ENCODE results near the gene CDX1.
A peak's percentile ranks its signal among the peaks of the same experiment; 100 is the strongest.

Gene CDX1

GRCh38 chr5:150163547-150164059 lies 3.0 kb upstream of the CDX1 start:
- DNase-seq (ENCODE audit: low spot score) = no peak

DNA sequence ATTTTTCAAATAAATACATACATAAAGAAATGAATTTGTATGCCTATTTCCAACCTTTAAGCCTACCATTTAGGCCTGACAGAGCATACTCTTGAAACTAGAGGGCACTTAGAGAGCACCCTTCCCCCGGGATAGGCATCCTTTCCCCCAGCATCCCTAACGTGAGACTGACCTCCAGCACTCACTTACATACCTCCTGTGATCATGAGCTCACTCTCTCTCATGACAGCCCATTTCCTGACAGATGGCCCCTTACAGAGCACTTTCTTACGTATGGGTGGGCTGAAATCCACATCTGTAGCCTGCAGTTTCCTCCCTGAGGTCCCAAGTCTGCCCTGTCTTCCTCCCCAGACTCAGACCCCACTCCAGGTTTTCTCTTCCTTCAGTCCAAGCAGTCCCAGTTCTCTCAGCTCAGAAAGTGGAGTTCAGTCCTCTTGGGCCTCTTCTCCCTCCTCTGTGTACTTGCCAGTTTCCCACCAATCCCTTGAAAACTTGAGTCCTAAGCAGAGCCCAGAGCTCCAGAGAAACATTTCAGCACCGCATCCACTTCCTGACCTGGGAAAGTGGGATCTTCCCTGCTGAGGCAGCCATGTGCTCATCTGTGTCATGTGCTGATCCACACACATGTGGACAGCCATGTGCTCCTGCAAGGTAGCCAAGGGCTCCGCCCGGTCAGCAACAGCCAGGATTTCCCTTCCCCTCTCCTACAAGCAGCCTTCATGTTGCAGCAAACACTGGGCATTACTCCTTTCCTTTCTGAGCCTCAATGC lies 2.2 kb upstream of the CDX1 start:
- no peak for DNase-seq (ENCODE audit: low spot score)

DNA sequence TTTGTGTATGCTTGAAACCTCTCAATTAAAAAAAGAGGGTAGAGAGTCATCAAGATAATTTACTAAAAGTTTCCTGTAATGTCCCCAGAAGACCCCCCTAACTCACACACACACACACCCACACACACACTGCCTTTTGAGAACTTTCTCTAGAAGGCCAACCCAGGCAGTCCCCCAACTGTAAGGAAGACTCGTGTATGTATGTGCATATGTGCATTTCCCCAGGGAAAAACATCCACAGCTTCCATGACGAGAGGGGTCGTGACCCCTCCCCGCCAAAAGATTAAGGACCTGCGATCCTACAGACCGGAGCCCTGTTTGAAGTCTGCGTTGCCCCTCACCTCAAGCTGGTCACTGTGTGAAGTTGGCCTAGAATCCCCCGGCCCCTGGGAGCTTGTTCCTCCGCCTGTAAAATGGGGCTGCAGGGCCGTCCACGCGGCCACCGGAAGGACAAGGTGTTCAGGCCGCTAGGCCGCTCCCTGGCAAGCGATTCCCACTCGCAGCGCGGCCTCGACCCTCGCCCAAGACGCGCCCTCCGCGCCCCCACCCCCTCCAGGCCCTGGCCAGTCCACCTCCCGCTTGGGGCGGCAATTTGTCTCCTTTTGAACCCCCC lies 435 bp upstream of the CDX1 start:
- DNase-seq (ENCODE audit: low spot score) = no peak

GRCh38 chr5:150167512-150167850 lies 903 bp downstream of the CDX1 start:
- no peak for DNase-seq (ENCODE audit: low spot score)

DNA sequence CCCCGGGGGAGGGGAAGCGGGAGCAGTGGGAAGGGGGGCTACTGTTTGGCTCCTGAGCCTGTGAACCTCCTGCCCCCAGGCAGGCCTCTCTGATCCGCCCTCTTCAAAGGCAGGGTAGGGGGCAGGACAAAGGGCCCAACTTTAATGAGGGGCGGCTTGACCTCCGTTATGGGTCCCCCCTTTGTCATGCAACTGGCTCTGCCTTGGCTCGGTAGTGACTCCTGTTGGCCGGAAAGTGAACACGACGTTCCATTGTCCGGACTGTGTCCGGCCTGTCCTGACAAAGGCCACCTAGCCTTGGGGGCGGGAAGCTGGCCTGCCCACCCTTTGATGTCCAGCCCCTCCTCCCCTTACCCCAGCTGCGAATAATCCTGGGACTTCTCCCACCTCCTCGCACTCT lies 1.3 kb downstream of the CDX1 start:
- no peak for DNase-seq (ENCODE audit: low spot score)

DNA sequence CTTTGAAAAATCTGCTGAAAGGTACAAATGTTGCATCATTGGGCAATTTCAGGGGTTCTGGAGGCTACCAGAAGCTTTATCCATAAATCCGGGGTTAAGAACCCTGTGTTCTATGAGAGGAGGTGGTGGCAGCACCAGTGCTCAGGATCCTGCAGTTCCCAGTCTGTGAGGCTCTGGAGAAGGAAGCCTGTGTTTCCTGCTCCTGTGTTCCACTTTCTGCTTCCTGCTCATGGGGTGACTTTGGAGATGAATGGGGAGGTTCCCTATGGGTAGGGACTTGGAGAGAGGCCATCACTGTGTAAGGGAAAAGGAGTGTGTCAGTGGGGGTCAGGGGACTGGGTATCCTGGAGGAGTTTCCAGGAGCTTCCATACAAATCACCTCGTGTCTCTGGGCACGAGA lies 2.3 kb downstream of the CDX1 start:
- DNase-seq (ENCODE audit: low spot score) = no peak

- no peak for DNase-seq (ENCODE audit: low spot score)
Measured at GRCh38 chr5:150172145-150172544, 5.6 kb downstream of the CDX1 start.

- DNase-seq (ENCODE audit: low spot score) = no peak
Measured at GRCh38 chr5:150172556-150172955, 6.0 kb downstream of the CDX1 start.

GRCh38 chr5:150173161-150173560 lies 6.6 kb downstream of the CDX1 start:
- no peak for DNase-seq (ENCODE audit: low spot score)

GRCh38 chr5:150174285-150174684 lies 7.7 kb downstream of the CDX1 start:
- no peak for DNase-seq (ENCODE audit: low spot score)

DNA sequence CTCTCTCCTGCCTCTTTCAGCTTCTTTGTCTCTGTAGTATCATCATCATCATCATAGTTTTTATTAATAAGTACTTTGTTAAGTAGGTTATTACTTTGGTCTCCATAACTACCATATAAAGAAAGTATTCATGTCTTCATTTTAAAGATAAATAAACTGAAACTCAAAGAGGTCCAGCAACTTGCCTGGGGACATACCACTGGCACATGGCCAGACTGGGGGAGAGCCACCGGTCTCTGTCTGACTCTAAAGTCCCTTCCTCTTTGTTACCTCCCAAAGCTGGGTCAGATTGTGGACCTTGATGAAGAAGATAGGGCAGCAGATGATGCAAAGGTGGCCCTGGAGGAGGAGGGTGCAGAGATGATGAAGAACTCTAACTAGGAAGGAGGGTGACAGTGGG lies 8.5 kb downstream of the CDX1 start:
- peak; percentile 44 for DNase-seq (ENCODE audit: low spot score)

DNA sequence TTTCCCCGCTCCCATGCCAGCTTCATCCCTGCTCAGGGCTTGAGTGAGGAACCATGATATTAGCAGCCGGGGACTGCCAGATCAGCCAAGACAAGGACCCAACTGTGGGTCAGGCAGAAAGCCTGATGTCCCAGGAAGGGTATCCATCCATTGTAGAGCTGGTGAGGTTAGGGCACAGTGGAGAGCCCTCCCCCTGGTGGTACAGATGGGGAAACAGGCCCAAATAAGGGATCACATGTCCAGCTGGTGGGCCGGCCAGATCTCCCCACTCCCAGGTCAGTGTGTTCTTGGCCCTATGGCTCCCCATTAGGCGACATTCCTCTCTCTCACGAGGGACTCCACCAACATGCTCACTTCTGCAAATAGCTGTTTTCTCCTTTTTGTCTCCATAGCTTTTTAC lies 9.0 kb downstream of the CDX1 start:
- peak; percentile 35 for DNase-seq (ENCODE audit: low spot score)

GRCh38 chr5:150176745-150177477 lies 10.3 kb downstream of the CDX1 start:
- DNase-seq (ENCODE audit: low spot score) = no peak

- no peak for DNase-seq (ENCODE audit: low spot score)
Measured at GRCh38 chr5:150177721-150178120, 11.1 kb downstream of the CDX1 start.

DNA sequence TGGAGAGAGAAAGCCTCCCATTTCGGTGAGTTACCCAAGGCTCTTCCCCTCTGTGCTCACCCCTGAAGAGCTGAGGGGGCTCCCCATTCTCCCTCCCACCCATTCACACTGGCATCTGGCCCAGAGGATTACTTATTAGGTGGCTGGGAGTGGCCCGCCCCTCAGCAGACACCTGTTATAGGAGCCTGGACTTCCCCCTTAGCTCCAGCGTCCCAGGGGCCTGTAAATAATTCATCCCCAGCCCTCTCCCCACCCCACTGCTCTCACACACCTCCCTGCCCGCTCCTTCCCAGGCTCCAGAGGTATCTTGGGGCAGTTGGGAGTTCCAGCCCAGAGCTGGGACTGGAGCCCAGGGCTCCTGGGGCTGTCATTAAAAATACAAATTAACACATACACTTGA lies 11.7 kb downstream of the CDX1 start:
- no peak for DNase-seq (ENCODE audit: low spot score)

DNA sequence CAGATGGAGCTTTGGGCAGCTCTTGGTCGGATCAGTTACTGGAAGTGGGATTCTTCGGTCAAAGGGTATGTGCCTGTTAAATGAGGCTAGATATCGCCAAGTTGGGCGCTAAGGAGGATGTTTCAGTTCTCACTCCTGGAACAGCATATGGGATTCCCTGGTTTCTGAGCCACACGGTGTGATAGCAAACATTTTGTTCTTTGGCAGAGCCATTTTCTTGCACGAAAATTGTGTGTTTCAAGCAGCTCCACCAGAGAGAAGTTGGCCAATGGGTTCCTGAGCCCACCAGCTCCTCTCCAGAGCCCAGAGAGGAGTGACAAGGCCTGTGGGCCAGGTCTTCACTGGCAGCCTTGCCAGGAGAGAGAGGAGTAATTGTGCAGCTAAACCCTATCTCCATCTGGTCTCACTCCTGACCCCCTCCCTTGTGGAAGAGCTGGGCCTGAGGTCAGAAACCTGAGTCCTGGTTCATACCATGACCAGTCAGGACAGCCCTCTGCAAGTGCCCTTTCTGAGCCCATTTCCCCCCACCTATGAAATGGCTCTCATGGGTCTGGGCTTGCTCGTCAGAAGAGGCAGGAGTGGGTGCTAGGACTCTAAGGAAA lies 12.5 kb downstream of the CDX1 start:
- DNase-seq (ENCODE audit: low spot score) = no peak

- no peak for DNase-seq (ENCODE audit: low spot score)
Measured at GRCh38 chr5:150180241-150181026, 13.9 kb downstream of the CDX1 start.

- no peak for DNase-seq (ENCODE audit: low spot score)
Measured at GRCh38 chr5:150181027-150181426, 14.4 kb downstream of the CDX1 start.

- no peak for DNase-seq (ENCODE audit: low spot score)
Measured at GRCh38 chr5:150181766-150182545, 15.4 kb downstream of the CDX1 start.

DNA sequence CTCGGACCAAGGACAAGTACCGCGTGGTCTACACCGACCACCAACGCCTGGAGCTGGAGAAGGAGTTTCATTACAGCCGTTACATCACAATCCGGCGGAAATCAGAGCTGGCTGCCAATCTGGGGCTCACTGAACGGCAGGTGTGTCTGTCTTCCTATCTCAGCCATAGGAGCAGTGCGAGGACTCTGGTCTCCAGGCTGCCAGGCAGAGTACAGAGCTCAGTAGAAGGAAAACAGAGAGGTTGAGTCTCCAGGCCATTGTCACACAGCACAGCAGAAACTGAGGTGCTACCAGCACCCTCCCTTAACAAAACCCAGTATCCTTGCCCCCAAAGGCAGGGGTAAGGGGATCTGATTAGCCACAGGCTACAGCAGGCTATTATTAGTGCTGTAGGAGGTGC lies 16.2 kb downstream of the CDX1 start:
- no peak for DNase-seq (ENCODE audit: low spot score)

DNA sequence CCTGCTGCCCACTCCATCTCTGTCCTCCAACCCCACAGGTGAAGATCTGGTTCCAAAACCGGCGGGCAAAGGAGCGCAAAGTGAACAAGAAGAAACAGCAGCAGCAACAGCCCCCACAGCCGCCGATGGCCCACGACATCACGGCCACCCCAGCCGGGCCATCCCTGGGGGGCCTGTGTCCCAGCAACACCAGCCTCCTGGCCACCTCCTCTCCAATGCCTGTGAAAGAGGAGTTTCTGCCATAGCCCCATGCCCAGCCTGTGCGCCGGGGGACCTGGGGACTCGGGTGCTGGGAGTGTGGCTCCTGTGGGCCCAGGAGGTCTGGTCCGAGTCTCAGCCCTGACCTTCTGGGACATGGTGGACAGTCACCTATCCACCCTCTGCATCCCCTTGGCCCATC lies 16.9 kb downstream of the CDX1 start:
- DNase-seq (ENCODE audit: low spot score) = no peak

Data from COLO829 (cell line).